HG02642 (cell line): Measurements from ENCODE around the gene ASAP2.

Experiments
- ATAC-seq: cut with Tn5 transposase; IDR thresholded peaks from one replicate; pipeline ENCODE4 v1.9.1; 2021; ENCODE audit warnings: mild to moderate bottlenecking; ENCODE audit not compliant: unreplicated experiment, poor library complexity

ASAP2 gene

DNA sequence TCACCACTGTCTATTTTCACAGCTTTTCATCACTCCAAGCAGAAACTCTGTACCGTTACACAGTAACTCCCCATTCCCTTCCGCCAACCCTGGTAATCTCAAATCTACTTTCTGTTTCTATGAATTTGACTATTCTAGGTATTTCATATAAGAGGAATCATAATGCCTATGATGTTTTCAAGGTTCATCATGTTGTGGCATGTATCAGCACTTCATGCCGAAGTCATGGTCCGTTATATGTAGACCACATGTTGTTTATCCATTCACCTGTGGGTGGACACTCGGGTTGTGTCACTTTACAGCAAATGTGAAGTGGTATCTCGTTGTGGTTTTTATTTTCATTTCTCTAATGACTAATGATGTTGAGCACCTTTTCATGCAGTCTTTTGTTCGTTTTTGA lies 238.5 kb downstream of the ASAP2 start:
- ATAC-seq, result no peak

DNA sequence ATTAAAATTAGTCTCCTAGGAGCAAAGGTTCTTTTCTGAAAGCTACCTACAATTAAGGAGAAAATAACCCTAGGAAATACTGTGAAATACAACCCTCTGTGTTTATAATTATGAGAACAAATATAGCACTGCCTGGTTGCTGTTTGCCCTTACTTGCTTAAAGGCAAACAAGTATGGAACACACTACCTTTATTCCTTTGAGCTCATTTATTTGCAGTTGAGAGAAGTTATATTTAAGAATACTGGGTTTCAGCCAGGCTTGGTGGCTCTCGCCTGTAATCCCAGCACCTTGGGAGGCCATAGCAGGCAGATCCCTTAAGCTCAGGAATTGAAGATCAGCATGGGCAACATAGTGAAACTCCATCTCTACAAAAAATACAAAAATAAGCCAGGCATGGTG lies 244.6 kb downstream of the ASAP2 start:
- no peak for ATAC-seq
